Prostate gland (tissue), 2 donors: Measurements from ENCODE around the gene CXCL9. TPM values are rescaled to one million over a fixed set of nuclear protein-coding genes. Genes with fewer than 3 reads are reported as not detected.

Experiments
- DNase-seq: peaks from one replicate; pipeline ENCODE4 v3.0.0-alpha.2; 2019; ENCODE audit warnings: low spot score
- H3K27ac ChIP-seq, 2 donors: fragments of 200-600 bp; sonication (generic); 2 replicates each; pipeline ENCODE4 v1.5.1; 2017 to 2019
- H3K27me3 ChIP-seq: fragments of 200-600 bp; sonication (generic); replicated peaks from 2 replicates; pipeline ENCODE4 v1.5.1; 2019; ENCODE audit not compliant: insufficient read depth
- H3K36me3 ChIP-seq, 2 donors: fragments of 200-600 bp; sonication (generic); 1 replicate in 1 of 2; 2 replicates in 1 of 2; pipeline versions ENCODE4 v1.5.1 to v1.8.1; 2017 to 2019
- H3K4me1 ChIP-seq: fragments of 200-600 bp; sonication (generic); replicated peaks from 2 replicates; pipeline ENCODE4 v1.5.1; 2019
- H3K4me3 ChIP-seq, 2 donors: fragments of 200-600 bp; sonication (generic); 2 replicates each; pipeline ENCODE4 v1.5.1; 2017 to 2019
- H3K9me3 ChIP-seq: fragments of 200-600 bp; sonication (generic); 2 replicates; pipeline ENCODE4 v1.5.1; 2017
- CTCF ChIP-seq, 4 experiments: fragments of 200-600 bp in 2 of 4; fragments of 450-650 bp in 2 of 4; sonication (generic) in 2 of 4; IDR thresholded peaks; 1 replicate in 3 of 4; 2 replicates in 1 of 4; pipeline ENCODE4 v1.5.1; 2016 to 2019; ENCODE audit warnings: antibody characterized with exemption in 4 of 4, mild to moderate bottlenecking in 2 of 4, moderate library complexity in 2 of 4
- POLR2A ChIP-seq: fragments of 450-650 bp; IDR thresholded peaks from one replicate; pipeline ENCODE4 v1.6.1; 2016; ENCODE audit warnings: antibody characterized with exemption, mild to moderate bottlenecking
- POLR2AphosphoS5 ChIP-seq: sonication (generic); formaldehyde crosslinking; IDR thresholded peaks from one replicate; pipeline ENCODE4 v1.6.1; 2017; ENCODE audit warnings: antibody characterized with exemption
- whole genome bisulfite sequencing: methylation state at CpG from one replicate; pipeline ENCODE4 v1.1.5; 2018; 5-methylcytosine and 5-hydroxymethylcytosine counted together
- intact Hi-C: fragments of 100-400 bp; cut with DNase I; formaldehyde crosslinking; loops from one replicate; pipeline ENCODE4 v1.14.2; 2022
- total RNA-seq, 2 donors: library from RNA; depleted of rRNA; stranded (reverse); fragments of >200 nt; gene quantifications; one replicate each; pipeline ENCODE4 v1.1.0, GENCODE V29; 2016

CXCL9 gene
- total RNA-seq, 2 donors from 2014 or later = 0.27 to 2.6 TPM

GRCh38 chr4:75953509-75953908, 53.8 kb downstream of the CXCL9 start:
- Histone ChIP-seq H3K4me1 (no peaks in the 10 kb centered on the region), H3K9me3 (no peaks in the 10 kb centered on the region), H3K27me3 (no peaks in the 10 kb centered on the region), H3K27ac (peak overlapping the region in 1 of 2 donors; percentile 41), H3K4me3 (no peak overlapping the region), H3K36me3 (peaks cover 5 to 18% of the 10 kb centered on the region in 2 donors)
- no peak for TF ChIP-seq POLR2AphosphoS5
- no peak for TF ChIP-seq POLR2A
- no peak for TF ChIP-seq CTCF (IDR thresholded peaks at IDR 0.05)
- DNase-seq = no peak
- 63% methylated on average over 2 of the region's 2 CpGs for WGBS
- intact Hi-C loops = no loop called here

Other genes with a start within 250 kb of the CXCL9 start
- gene PPEF2, start 105.1 kb downstream of the CXCL9 start, total RNA-seq = not detected
- gene NAAA, start 66.5 kb downstream of the CXCL9 start, total RNA-seq = 1,000 to 10,000 TPM in 1 of 2 donors, 100 to 1,000 TPM in 1; 174 to 1,058 TPM
- 10 to 100 TPM; 36.6 to 40.3 TPM for gene SDAD1, start 16.6 kb downstream of the CXCL9 start, total RNA-seq
- gene CXCL10, start 16.0 kb upstream of the CXCL9 start, total RNA-seq = under 1 TPM in 1 of 2 donors, not detected in 1; 0.51 TPM
- under 1 TPM in 1 of 2 donors, not detected in 1; 0.23 TPM for gene CXCL11, start 28.6 kb upstream of the CXCL9 start, total RNA-seq
- 10 to 100 TPM in 1 of 2 donors, 1 to 10 TPM in 1; 3.8 to 24.8 TPM for gene ART3, start 67.2 kb upstream of the CXCL9 start, total RNA-seq
- gene NUP54, start 140.9 kb upstream of the CXCL9 start, total RNA-seq = 10 to 100 TPM; 31.7 to 43.5 TPM
- 100 to 1,000 TPM; 169 to 392 TPM for gene SCARB2, start 206.3 kb upstream of the CXCL9 start, total RNA-seq
- 10 to 100 TPM; 12.3 to 15.1 TPM for gene FAM47E, start 244.2 kb upstream of the CXCL9 start, total RNA-seq